CD14-positive monocyte (primary cell): Measurements from ENCODE around the gene SEPTIN8. TPM values are rescaled to one million over a fixed set of nuclear protein-coding genes. Genes with fewer than 3 reads are reported as not detected.

Source experiments
- DNase-seq, 3 donors: peaks; one replicate each; pipeline ENCODE4 v3.0.0-alpha.2; 2011 to 2022
- H2AFZ ChIP-seq: 2 replicates; pipeline ENCODE4 v1.6.0; 2012; ENCODE audit warnings: mild to moderate bottlenecking, low read depth, low read length, inconsistent platforms; ENCODE audit not compliant: insufficient read depth, poor library complexity, severe bottlenecking
- H3K27ac ChIP-seq, 2 donors: 1 replicate in 1 of 2; 2 replicates in 1 of 2; pipeline ENCODE4 v1.5.1; 2012 to 2013; ENCODE audit warnings: low read length in 2 of 2, control low read depth in 1 of 2, inconsistent platforms in 1 of 2, low read depth in 1 of 2, mild to moderate bottlenecking in 1 of 2
- H3K27me3 ChIP-seq, 2 donors: one replicate each; pipeline versions ENCODE4 v1.6.0 to v1.6.1; 2011 to 2013; ENCODE audit warnings: low read length in 2 of 2; ENCODE audit not compliant: control insufficient read depth in 2 of 2, insufficient read depth in 2 of 2
- H3K36me3 ChIP-seq, 2 donors: replicated peaks in 1 of 2; 1 replicate in 1 of 2; 2 replicates in 1 of 2; pipeline versions ENCODE4 v1.5.1 to v1.6.1; 2012 to 2013; ENCODE audit warnings: low read length in 2 of 2, control low read depth in 1 of 2, inconsistent platforms in 1 of 2, mild to moderate bottlenecking in 1 of 2; ENCODE audit not compliant: insufficient read depth in 2 of 2, control insufficient read depth in 1 of 2
- H3K4me1 ChIP-seq, 2 donors: 1 replicate in 1 of 2; 2 replicates in 1 of 2; pipeline versions ENCODE4 v1.5.1 to v1.6.1; 2012 to 2013; ENCODE audit warnings: low read length in 2 of 2, control low read depth in 1 of 2, inconsistent platforms in 1 of 2, mild to moderate bottlenecking in 1 of 2, moderate library complexity in 1 of 2; ENCODE audit not compliant: insufficient read depth in 2 of 2, control insufficient read depth in 1 of 2
- H3K4me2 ChIP-seq: replicated peaks from 2 replicates; pipeline ENCODE3; 2012; ENCODE audit warnings: low read length, moderate library complexity, mild to moderate bottlenecking; ENCODE audit not compliant: poor library complexity, severe bottlenecking; ENCODE audit errors: extremely low read depth
- H3K4me3 ChIP-seq, 3 experiments: fragments of 200-600 bp in 1 of 3; sonication (generic) in 1 of 3; replicated peaks in 1 of 3; 1 replicate in 2 of 3; 2 replicates in 1 of 3; pipeline ENCODE4 v1.5.1; 2011 to 2013; ENCODE audit warnings: low read length in 3 of 3, mild to moderate bottlenecking in 3 of 3, control low read depth in 2 of 3, low read depth in 2 of 3, inconsistent platforms in 1 of 3, moderate library complexity in 1 of 3
- H3K79me2 ChIP-seq: 2 replicates; pipeline ENCODE4 v1.6.0; 2012; ENCODE audit warnings: mild to moderate bottlenecking, control low read depth, inconsistent platforms, low read length, moderate library complexity; ENCODE audit not compliant: insufficient read depth
- H3K9ac ChIP-seq: 2 replicates; pipeline ENCODE4 v1.6.0; 2017; ENCODE audit warnings: low read length, mild to moderate bottlenecking; ENCODE audit not compliant: insufficient read depth, poor library complexity, severe bottlenecking
- H3K9me3 ChIP-seq, 2 donors: replicated peaks in 1 of 2; 1 replicate in 1 of 2; 2 replicates in 1 of 2; pipeline versions ENCODE4 v1.5.1 to v1.6.1; 2012 to 2013; ENCODE audit warnings: low read length in 2 of 2, control low read depth in 1 of 2; ENCODE audit not compliant: control insufficient read depth in 1 of 2, insufficient read depth in 1 of 2
- H4K20me1 ChIP-seq: 2 replicates; pipeline ENCODE4 v1.6.0; 2012; ENCODE audit warnings: mild to moderate bottlenecking, low read length, control low read depth, moderate library complexity; ENCODE audit not compliant: insufficient read depth
- H3K27ac Mint-ChIP-seq, 7 donors: one replicate each; pipeline ENCODE4 v1.8.0; 2020; ENCODE audit warnings: mild to moderate bottlenecking in 7 of 7, mixed read lengths in 7 of 7, moderate library complexity in 6 of 7, inconsistent platforms in 2 of 7
- H3K27me3 Mint-ChIP-seq, 3 donors: one replicate each; pipeline ENCODE4 v1.8.0; 2021 to 2022; ENCODE audit warnings: low read depth in 3 of 3, mild to moderate bottlenecking in 3 of 3, mixed read lengths in 3 of 3, moderate library complexity in 3 of 3, inconsistent platforms in 1 of 3
- H3K36me3 Mint-ChIP-seq, 2 donors: one replicate each; pipeline ENCODE4 v1.8.0; 2020; ENCODE audit warnings: mixed read lengths in 2 of 2, inconsistent platforms in 1 of 2, mild to moderate bottlenecking in 1 of 2
- H3K4me1 Mint-ChIP-seq: one replicate; pipeline ENCODE4 v1.8.0; 2020; ENCODE audit warnings: mild to moderate bottlenecking, mixed read lengths
- H3K4me3 Mint-ChIP-seq, 2 donors: one replicate each; pipeline ENCODE4 v1.8.0; 2020; ENCODE audit warnings: mild to moderate bottlenecking in 2 of 2, mixed read lengths in 2 of 2, moderate library complexity in 1 of 2
- H3K9me3 Mint-ChIP-seq, 7 donors: one replicate each; pipeline ENCODE4 v1.8.0; 2020 to 2022; ENCODE audit warnings: mixed read lengths in 7 of 7, mild to moderate bottlenecking in 6 of 7, moderate library complexity in 6 of 7, inconsistent platforms in 2 of 7
- WGBS: methylation state at CpG from one replicate; pipeline ENCODE4 v1.1.5; 2013; ENCODE audit warnings: missing lambda C conversion rate; ENCODE audit not compliant: insufficient coverage; 5-methylcytosine and 5-hydroxymethylcytosine counted together
- intact Hi-C, 2 donors: fragments of 100-400 bp; cut with micrococcal nuclease; formaldehyde crosslinking; loops; one replicate each; pipeline versions ENCODE4 v1.15.0 to v1.15.1; 2023
- polyA plus RNA-seq, 3 donors: library from polyadenylated mRNA; depleted of rRNA in 1 of 3; unstranded in 2 of 3; stranded (reverse) in 1 of 3; fragments of 300-500 nt in 2 of 3; fragments of >200 nt in 1 of 3; fragmentation: Illumina TruSeq in 2 of 3; gene quantifications; 1 replicate in 2 of 3; 2 replicates in 1 of 3; pipeline ENCODE4 v1.2.3, GENCODE V29; 2012 to 2021
- TF ChIP-seq, protein P1 (sequence below): fragments of 200-600 bp; IDR thresholded peaks from one replicate; pipeline ENCODE4 v1.8.0; 2022; ENCODE audit warnings: antibody characterized with exemption, mild to moderate bottlenecking

SEPTIN8 gene
- polyA plus RNA-seq, 3 donors = 0.36 to 5.0 (median 0.54) TPM

DNA sequence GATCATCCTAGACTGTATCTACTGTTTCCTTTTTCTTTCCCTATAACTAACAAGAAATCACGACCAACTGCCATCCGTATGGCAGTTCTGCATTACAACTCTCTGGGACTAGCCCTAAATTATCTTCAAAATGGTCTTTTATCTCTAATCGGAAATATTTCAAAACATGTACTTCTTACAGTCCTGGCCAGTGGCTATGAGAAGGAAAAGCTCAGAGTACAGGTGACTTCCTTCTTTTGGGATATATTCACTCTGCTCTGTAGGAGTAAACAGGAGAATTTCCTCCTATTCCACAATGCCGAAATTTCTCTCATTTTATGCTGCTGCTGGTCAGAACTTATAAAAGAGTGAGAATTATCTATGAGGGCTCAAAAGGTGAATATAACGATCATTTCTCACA is 1.8 kb upstream of the SEPTIN8 start:
- H4K20me1 ChIP-seq = no peaks in the 10 kb centered on the region
- H3K27me3 ChIP-seq = peaks cover 46 to 75% of the 10 kb centered on the region in 2 donors
- TF ChIP-seq, protein P1, sequence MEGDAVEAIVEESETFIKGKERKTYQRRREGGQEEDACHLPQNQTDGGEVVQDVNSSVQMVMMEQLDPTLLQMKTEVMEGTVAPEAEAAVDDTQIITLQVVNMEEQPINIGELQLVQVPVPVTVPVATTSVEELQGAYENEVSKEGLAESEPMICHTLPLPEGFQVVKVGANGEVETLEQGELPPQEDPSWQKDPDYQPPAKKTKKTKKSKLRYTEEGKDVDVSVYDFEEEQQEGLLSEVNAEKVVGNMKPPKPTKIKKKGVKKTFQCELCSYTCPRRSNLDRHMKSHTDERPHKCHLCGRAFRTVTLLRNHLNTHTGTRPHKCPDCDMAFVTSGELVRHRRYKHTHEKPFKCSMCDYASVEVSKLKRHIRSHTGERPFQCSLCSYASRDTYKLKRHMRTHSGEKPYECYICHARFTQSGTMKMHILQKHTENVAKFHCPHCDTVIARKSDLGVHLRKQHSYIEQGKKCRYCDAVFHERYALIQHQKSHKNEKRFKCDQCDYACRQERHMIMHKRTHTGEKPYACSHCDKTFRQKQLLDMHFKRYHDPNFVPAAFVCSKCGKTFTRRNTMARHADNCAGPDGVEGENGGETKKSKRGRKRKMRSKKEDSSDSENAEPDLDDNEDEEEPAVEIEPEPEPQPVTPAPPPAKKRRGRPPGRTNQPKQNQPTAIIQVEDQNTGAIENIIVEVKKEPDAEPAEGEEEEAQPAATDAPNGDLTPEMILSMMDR = no peak
- Mint-ChIP-seq H3K27me3 (peaks cover 62 to 71% (median 67%) of the 10 kb centered on the region in 3 donors), H3K36me3 (peaks cover 3 to 4% of the 10 kb centered on the region in 2 donors), H3K27ac (no peak overlapping the region), H3K4me1 (peaks cover 28% of the 10 kb centered on the region), H3K9me3 (peaks cover 0 to 11% (median 3%) of the 10 kb centered on the region in 7 donors), H3K4me3 (peak overlapping the region in 1 of 2 donors; percentile 61)
- no peak overlapping the region for H3K9ac ChIP-seq
- H3K4me1 ChIP-seq = peaks cover 24 to 30% of the 10 kb centered on the region in 2 donors
- H3K79me2 ChIP-seq = no peaks in the 10 kb centered on the region
- H3K4me2 ChIP-seq = no peak overlapping the region
- no peak overlapping the region for H3K4me3 ChIP-seq
- WGBS = no CpG with 5 or more reads among the region's 5 CpGs
- no peak for DNase-seq
- H2AFZ ChIP-seq = no peak overlapping the region
- intact Hi-C loops = no loop called here
- H3K36me3 ChIP-seq = no peaks in the 10 kb centered on the region
- H3K9me3 ChIP-seq = peaks cover 3 to 9% of the 10 kb centered on the region in 2 donors
- H3K27ac ChIP-seq = no peak overlapping the region

DNA sequence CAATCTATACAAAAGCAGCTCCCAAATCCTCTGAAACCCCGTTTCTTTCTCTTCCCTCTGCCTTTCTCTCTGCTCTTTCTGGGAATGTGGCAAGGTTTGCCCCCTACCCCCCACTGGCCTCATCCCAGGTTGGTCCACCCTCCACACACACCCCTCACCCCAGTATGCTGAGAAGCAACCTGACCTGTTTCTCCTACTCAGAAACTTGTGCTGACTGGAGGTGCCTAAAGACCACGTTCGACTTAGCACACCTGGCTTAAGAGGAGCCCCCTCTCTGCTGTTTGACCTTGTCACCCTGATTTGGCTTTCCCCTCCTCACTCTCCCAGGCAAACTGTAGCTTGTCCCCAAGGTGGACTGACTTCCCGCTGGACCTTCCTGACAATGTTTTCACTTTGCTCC is 1.1 kb upstream of the SEPTIN8 start:
- Histone ChIP-seq H2AFZ (no peak overlapping the region), H3K4me1 (peaks cover 24 to 30% of the 10 kb centered on the region in 2 donors), H4K20me1 (no peaks in the 10 kb centered on the region), H3K4me2 (peak overlapping the region; percentile 80), H3K27ac (no peak overlapping the region), H3K9me3 (peaks cover 3 to 9% of the 10 kb centered on the region in 2 donors), H3K4me3 (peak overlapping the region in 1 of 3 experiments; percentile 76), H3K79me2 (no peaks in the 10 kb centered on the region), H3K27me3 (peaks cover 46 to 73% of the 10 kb centered on the region in 2 donors), H3K36me3 (no peaks in the 10 kb centered on the region), H3K9ac (no peak overlapping the region)
- H3K27me3 Mint-ChIP-seq = peaks cover 65 to 77% (median 69%) of the 10 kb centered on the region in 3 donors
- H3K36me3 Mint-ChIP-seq = peaks cover 3 to 4% of the 10 kb centered on the region in 2 donors
- intact Hi-C loops = no loop called here
- 76% methylated on average over 3 of the region's 4 CpGs for WGBS
- H3K27ac Mint-ChIP-seq = no peak overlapping the region
- TF ChIP-seq, protein P1 = no peak
- peaks cover 28% of the 10 kb centered on the region for H3K4me1 Mint-ChIP-seq
- peaks cover 0 to 11% (median 3%) of the 10 kb centered on the region in 7 donors for H3K9me3 Mint-ChIP-seq
- H3K4me3 Mint-ChIP-seq = peak overlapping the region; percentile 55 to 86
- DNase-seq = no peak
